HCT116 (cell line): ENCODE results near the gene RAPSN. TPM values are rescaled to one million over a fixed set of nuclear protein-coding genes. Genes with fewer than 3 reads are reported as not detected.

Source experiments
- ATAC-seq: fragments of 200-7000 bp; cut with Tn5 transposase; 2 replicates; pipeline ENCODE4 v1.9.1; 2020; ENCODE audit warnings: mild to moderate bottlenecking, moderate library complexity
- BruUV-seq: library from RNA; stranded (reverse); fragments of 400-500 nt; replicated peaks from 2 replicates; lab custom pipeline; 2021; lab: Mats Ljungman, UMichigan
- CTCF ChIA-PET: fragments of 300-600 bp; sonication (Branson Sonifier 250); formaldehyde crosslinking; loops from one replicate; lab custom pipeline; 2021; ENCODE audit warnings: antibody characterized with exemption; lab: Charles Lee
- POLR2A ChIA-PET: fragments of 300-600, 350-600 bp; sonication (Branson Sonifier 250); formaldehyde crosslinking; loops from one replicate; lab custom pipeline; 2021; ENCODE audit warnings: antibody characterized with exemption; lab: Charles Lee
- RAD21 ChIA-PET, 2 experiments: fragments of 300-600 bp; sonication (Branson Sonifier 250); formaldehyde crosslinking; loops; one replicate each; lab custom pipeline; 2023; ENCODE audit warnings: low total read pairs in 2 of 2; ENCODE audit not compliant: uncharacterized antibody in 2 of 2, unreplicated experiment in 2 of 2, low non-redundant PET in 1 of 2; lab: Charles Lee
- DNase-seq: peaks from one replicate; pipeline ENCODE4 v3.0.0-alpha.2; 2010; ENCODE audit warnings: low read depth, low spot score
- H2AFZ ChIP-seq: fragments of 200-600 bp; shearing (Covaris generic), sonication (generic); 2 replicates; pipeline ENCODE4 v1.6.1; 2017; ENCODE audit warnings: low read depth, mixed run types, mixed read lengths, antibody characterized with exemption, low read length; ENCODE audit not compliant: poor library complexity, severe bottlenecking
- H3K27ac ChIP-seq: 2 replicates; pipeline ENCODE4 v1.5.1; 2012; ENCODE audit warnings: low read depth, low read length
- H3K27me3 ChIP-seq: fragments of 200-600 bp; sonication (generic); 2 replicates; pipeline ENCODE4 v1.6.1; 2016; ENCODE audit warnings: mixed run types, low read length, mixed read lengths; ENCODE audit not compliant: insufficient read depth
- H3K36me3 ChIP-seq, 2 experiments: fragments of 200-500 bp in 1 of 2; fragments of 200-600 bp in 1 of 2; sonication (Bioruptor generic) in 1 of 2; sonication (generic) in 1 of 2; 2 replicates each; pipeline versions ENCODE4 v1.5.1 to v1.6.1; 2014 to 2016; ENCODE audit warnings: low read length in 2 of 2, inconsistent platforms in 1 of 2, mixed read lengths in 1 of 2, mixed run types in 1 of 2; ENCODE audit not compliant: insufficient read depth in 2 of 2, control insufficient read depth in 1 of 2
- H3K4me1 ChIP-seq, 2 experiments: fragments of 200-600 bp in 1 of 2; sonication (generic) in 1 of 2; 2 replicates each; pipeline versions ENCODE4 v1.5.1 to v1.6.1; 2012 to 2017; ENCODE audit warnings: low read length in 2 of 2, inconsistent platforms in 1 of 2, mild to moderate bottlenecking in 1 of 2, mixed read lengths in 1 of 2, mixed run types in 1 of 2, moderate library complexity in 1 of 2; ENCODE audit not compliant: insufficient read depth in 2 of 2, control insufficient read depth in 1 of 2
- H3K4me2 ChIP-seq: fragments of 200-600 bp; sonication (generic); 2 replicates; pipeline ENCODE4 v1.6.1; 2017; ENCODE audit warnings: mixed run types, low read length, mixed read lengths
- H3K4me3 ChIP-seq, 2 experiments: fragments of 200-600 bp in 1 of 2; sonication (generic) in 1 of 2; replicated peaks in 1 of 2; 2 replicates each; pipeline ENCODE4 v1.5.1; 2011 to 2016; ENCODE audit warnings: low read length in 2 of 2, control low read depth in 1 of 2, low read depth in 1 of 2, mild to moderate bottlenecking in 1 of 2, mixed read lengths in 1 of 2, mixed run types in 1 of 2
- H3K79me2 ChIP-seq: fragments of 200-600 bp; sonication (generic); 2 replicates; pipeline ENCODE4 v1.6.1; 2017; ENCODE audit warnings: mild to moderate bottlenecking, mixed run types, low read length, moderate library complexity, mixed read lengths; ENCODE audit not compliant: insufficient read depth
- H3K9ac ChIP-seq: fragments of 200-600 bp; sonication (generic); 2 replicates; pipeline ENCODE4 v1.6.1; 2016; ENCODE audit warnings: low read length, mixed read lengths
- H3K9me2 ChIP-seq: fragments of 200-600 bp; sonication (generic), shearing (Covaris generic); 2 replicates; pipeline ENCODE4 v1.6.1; 2017; ENCODE audit warnings: mixed run types, mild to moderate bottlenecking, moderate library complexity; ENCODE audit not compliant: insufficient read depth
- H3K9me3 ChIP-seq, 2 experiments: fragments of 200-500 bp in 1 of 2; fragments of 200-600 bp in 1 of 2; sonication (Bioruptor generic) in 1 of 2; sonication (generic) in 1 of 2; 2 replicates each; pipeline ENCODE4 v1.6.1; 2014 to 2017; ENCODE audit warnings: low read length in 2 of 2, mixed read lengths in 2 of 2, inconsistent platforms in 1 of 2, low read depth in 1 of 2, mild to moderate bottlenecking in 1 of 2, mixed run types in 1 of 2, moderate library complexity in 1 of 2; ENCODE audit not compliant: control insufficient read depth in 1 of 2, insufficient read depth in 1 of 2
- H4K20me1 ChIP-seq: fragments of 200-600 bp; sonication (generic), shearing (Covaris generic); 2 replicates; pipeline ENCODE4 v1.6.1; 2017; ENCODE audit warnings: mixed run types, mild to moderate bottlenecking, moderate library complexity; ENCODE audit not compliant: insufficient read depth
- CBX3 ChIP-seq: IDR thresholded peaks from 2 replicates; pipeline ENCODE4 v1.6.1; 2012; ENCODE audit warnings: low read depth
- CEBPB ChIP-seq: IDR thresholded peaks from 2 replicates; pipeline ENCODE4 v1.6.1; 2012; ENCODE audit warnings: low read depth
- CTCF ChIP-seq, 3 experiments: fragments of 200-600 bp in 1 of 3; sonication (generic) in 1 of 3; IDR thresholded peaks in 2 of 3; conservative IDR thresholded peaks in 1 of 3; 2 replicates each; pipeline ENCODE4 v1.5.1; 2012 to 2017; ENCODE audit warnings: low read depth in 2 of 3, low read length in 2 of 3, antibody characterized with exemption in 1 of 3, borderline replicate concordance in 1 of 3, control low read depth in 1 of 3, mild to moderate bottlenecking in 1 of 3, mixed read lengths in 1 of 3, mixed run types in 1 of 3, moderate library complexity in 1 of 3; ENCODE audit not compliant: insufficient read depth in 1 of 3
- EGR1 ChIP-seq: IDR thresholded peaks from 2 replicates; pipeline ENCODE4 v1.6.1; 2012; ENCODE audit warnings: low read depth
- ELF1 ChIP-seq: IDR thresholded peaks from 2 replicates; pipeline ENCODE4 v1.6.1; 2012; ENCODE audit warnings: low read depth, borderline replicate concordance
- EZH2phosphoT487 ChIP-seq: fragments of 200-600 bp; IDR thresholded peaks from 2 replicates; pipeline ENCODE4 v1.6.1; 2018; ENCODE audit warnings: antibody characterized with exemption, borderline replicate concordance
- FOSL1 ChIP-seq: IDR thresholded peaks from 2 replicates; pipeline ENCODE4 v1.6.1; 2012; ENCODE audit warnings: low read depth
- POLR2AphosphoS5 ChIP-seq: IDR thresholded peaks from 2 replicates; pipeline ENCODE4 v1.6.1; 2011; ENCODE audit warnings: mild to moderate bottlenecking, low read depth, low read length, moderate library complexity
- SIN3A ChIP-seq: IDR thresholded peaks from 2 replicates; pipeline ENCODE4 v1.6.1; 2012; ENCODE audit warnings: low read depth
- SP1 ChIP-seq: IDR thresholded peaks from 2 replicates; pipeline ENCODE4 v1.6.1; 2012; ENCODE audit warnings: low read depth
- YY1 ChIP-seq: IDR thresholded peaks from 2 replicates; pipeline ENCODE4 v1.6.1; 2011; ENCODE audit warnings: low read length, low read depth, moderate library complexity, mild to moderate bottlenecking; ENCODE audit not compliant: insufficient replicate concordance; ENCODE audit errors: extremely low read depth
- ZNF274 ChIP-seq: fragments of 200-500 bp; sonication (Bioruptor generic); IDR thresholded peaks from 2 replicates; pipeline ENCODE4 v1.6.1; 2014; ENCODE audit warnings: mild to moderate bottlenecking, low read depth, low read length, inconsistent platforms
- intact Hi-C: fragments of 100-400 bp; cut with micrococcal nuclease; formaldehyde crosslinking; loops from 2 replicates; pipeline ENCODE4 v1.10.0; 2022
- total RNA-seq: library from RNA; stranded (reverse); gene quantifications from one replicate; pipeline ENCODE4 v1.2.1, GENCODE V29; 2021; ENCODE audit not compliant: unreplicated experiment

Gene RAPSN
- total RNA-seq, 1 experiment from 2014 or later = 0.57 TPM

- Histone ChIP-seq H3K36me3 (no peaks in the 10 kb centered on the region), H4K20me1 (no peaks in the 10 kb centered on the region), H3K9me2 (no peaks in the 10 kb centered on the region), H3K4me2 (no peak overlapping the region), H3K9me3 (no peaks in the 10 kb centered on the region), H3K4me3 (no peak overlapping the region), H3K9ac (no peak overlapping the region), H3K27ac (no peak overlapping the region), H2AFZ (no peak overlapping the region), H3K79me2 (no peaks in the 10 kb centered on the region), H3K4me1 (no peaks in the 10 kb centered on the region), H3K27me3 (no peaks in the 10 kb centered on the region)
- ChIA-PET CTCF (interaction anchor here (1.3 to 1.4 kb wide), 2 partner anchors 13 to 22 kb away, joined by 3 to 4 read pairs; no protein-coding TSS in a partner anchor), RAD21 (no interaction called here), POLR2A (no interaction called here)
- no TSS peak for BruUV-seq
- TF ChIP-seq CTCF (IDR thresholded peaks at IDR 0.05 in 2 of 3, conservative IDR thresholded peaks at IDR 0.05 in 1 of 3; ENCODE audit: borderline replicate concordance in 1 of 3, insufficient read depth in 1 of 3, low read depth in 2 of 3, low read length in 2 of 3) = no peak
- TF ChIP-seq SP1 = no peak
- no peak for TF ChIP-seq CEBPB
- TF ChIP-seq EZH2phosphoT487 = no peak
- TF ChIP-seq SIN3A = no peak
- TF ChIP-seq CBX3 = no peak
- TF ChIP-seq EGR1 = no peak
- TF ChIP-seq ELF1 = no peak
- no peak for TF ChIP-seq FOSL1
- no peak for TF ChIP-seq ZNF274
- TF ChIP-seq POLR2AphosphoS5 = no peak
- TF ChIP-seq YY1 = no peak
- no peak for DNase-seq
- intact Hi-C loops = no loop called here
- no peak for ATAC-seq
Measured at GRCh38 chr11:47389577-47390421, 59.1 kb downstream of the RAPSN start.
